Mesenchymal stem cell (in vitro differentiated cells and primary cell): ENCODE measurements around the gene CS.

Source experiments
- DNase-seq: peaks from one replicate; pipeline ENCODE4 v3.0.0-alpha.2; 2013
- H2AFZ ChIP-seq: one replicate; pipeline ENCODE4 v1.6.1; 2013; ENCODE audit warnings: low read depth, mild to moderate bottlenecking, control low read depth, inconsistent platforms, low read length, moderate library complexity
- H2AK5ac ChIP-seq: 2 replicates; pipeline ENCODE4 v1.6.1; 2013; ENCODE audit warnings: low read length, moderate library complexity, mild to moderate bottlenecking, inconsistent platforms; ENCODE audit not compliant: severe bottlenecking
- H2BK120ac ChIP-seq: one replicate; pipeline ENCODE4 v1.6.1; 2013; ENCODE audit warnings: low read depth, mild to moderate bottlenecking, inconsistent platforms, low read length, moderate library complexity
- H2BK12ac ChIP-seq, 2 experiments: one replicate each; pipeline ENCODE4 v1.6.1; 2013; ENCODE audit warnings: inconsistent platforms in 2 of 2, low read length in 2 of 2, mild to moderate bottlenecking in 2 of 2, moderate library complexity in 2 of 2, control low read depth in 1 of 2
- H2BK15ac ChIP-seq: one replicate; pipeline ENCODE4 v1.6.1; 2013; ENCODE audit warnings: mild to moderate bottlenecking, low read depth, inconsistent platforms; ENCODE audit not compliant: poor library complexity, severe bottlenecking
- H2BK5ac ChIP-seq: 2 replicates; pipeline ENCODE4 v1.6.1; 2013; ENCODE audit warnings: low read depth, mild to moderate bottlenecking, low read length, control low read depth, inconsistent platforms; ENCODE audit not compliant: poor library complexity, severe bottlenecking
- H3K14ac ChIP-seq, 2 experiments: one replicate each; pipeline ENCODE4 v1.6.1; 2013; ENCODE audit warnings: inconsistent platforms in 2 of 2, low read length in 2 of 2, control low read depth in 1 of 2, mild to moderate bottlenecking in 1 of 2, moderate library complexity in 1 of 2
- H3K18ac ChIP-seq, 2 experiments: one replicate each; pipeline ENCODE4 v1.6.1; 2013; ENCODE audit warnings: inconsistent platforms in 2 of 2, low read length in 2 of 2, control low read depth in 1 of 2, low read depth in 1 of 2, mild to moderate bottlenecking in 1 of 2
- H3K23ac ChIP-seq, 2 experiments: one replicate each; pipeline ENCODE4 v1.6.1; 2013; ENCODE audit warnings: inconsistent platforms in 2 of 2, low read length in 2 of 2, mild to moderate bottlenecking in 2 of 2, moderate library complexity in 2 of 2, control low read depth in 1 of 2
- H3K27ac ChIP-seq: 2 replicates; pipeline ENCODE4 v1.5.1; 2013; ENCODE audit warnings: mild to moderate bottlenecking, moderate library complexity, low read length, control low read depth, inconsistent platforms; ENCODE audit not compliant: poor library complexity, severe bottlenecking
- H3K27me3 ChIP-seq, 2 experiments: 2 replicates each; pipeline versions ENCODE4 v1.6.1 to v1.7.0; 2013; ENCODE audit warnings: low read length in 2 of 2, mild to moderate bottlenecking in 2 of 2, moderate library complexity in 2 of 2, control low read depth in 1 of 2, inconsistent platforms in 1 of 2; ENCODE audit not compliant: control insufficient read depth in 1 of 2, insufficient read depth in 1 of 2
- H3K36me3 ChIP-seq, 2 experiments: 2 replicates each; pipeline versions ENCODE4 v1.6.1 to v1.7.0; 2013; ENCODE audit warnings: low read length in 2 of 2, control low read depth in 1 of 2, inconsistent platforms in 1 of 2, low read depth in 1 of 2, mild to moderate bottlenecking in 1 of 2; ENCODE audit not compliant: insufficient read depth in 2 of 2, control insufficient read depth in 1 of 2
- H3K4ac ChIP-seq, 2 experiments: one replicate each; pipeline ENCODE4 v1.6.1; 2013; ENCODE audit warnings: inconsistent platforms in 2 of 2, low read length in 2 of 2, mild to moderate bottlenecking in 2 of 2, moderate library complexity in 2 of 2, control low read depth in 1 of 2, low read depth in 1 of 2
- H3K4me1 ChIP-seq: 2 replicates; pipeline ENCODE4 v1.6.1; 2013; ENCODE audit warnings: low read depth, low read length, control low read depth; ENCODE audit not compliant: control insufficient read depth, insufficient read depth
- H3K4me2 ChIP-seq: 2 replicates; pipeline ENCODE4 v1.6.1; 2013; ENCODE audit warnings: low read length, mild to moderate bottlenecking, inconsistent platforms; ENCODE audit not compliant: poor library complexity, severe bottlenecking
- H3K4me3 ChIP-seq, 2 experiments: 2 replicates each; pipeline versions ENCODE4 v1.5.1 to v1.7.0; 2013; ENCODE audit warnings: low read length in 2 of 2, mild to moderate bottlenecking in 2 of 2, control low read depth in 1 of 2, low read depth in 1 of 2; ENCODE audit not compliant: insufficient read depth in 1 of 2
- H3K79me1 ChIP-seq: replicated peaks from 2 replicates; pipeline ENCODE4 v1.6.1; 2013; ENCODE audit warnings: mild to moderate bottlenecking, control low read depth, low read length, inconsistent platforms; ENCODE audit not compliant: poor library complexity, severe bottlenecking
- H3K9ac ChIP-seq: 2 replicates; pipeline ENCODE4 v1.7.0; 2013; ENCODE audit warnings: mild to moderate bottlenecking, low read length, moderate library complexity
- H3K9me3 ChIP-seq: 2 replicates; pipeline ENCODE4 v1.7.0; 2013; ENCODE audit warnings: mild to moderate bottlenecking, low read length; ENCODE audit not compliant: control insufficient read depth
- H4K8ac ChIP-seq: one replicate; pipeline ENCODE4 v1.6.1; 2013; ENCODE audit warnings: inconsistent platforms, mild to moderate bottlenecking, low read length, moderate library complexity
- H4K91ac ChIP-seq: one replicate; pipeline ENCODE4 v1.6.1; 2013; ENCODE audit warnings: mild to moderate bottlenecking, low read length, inconsistent platforms
- WGBS: methylation state at CpG from one replicate; pipeline ENCODE4 v1.1.7; 2013; ENCODE audit warnings: mixed read lengths; 5-methylcytosine and 5-hydroxymethylcytosine counted together

Gene CS

DNA sequence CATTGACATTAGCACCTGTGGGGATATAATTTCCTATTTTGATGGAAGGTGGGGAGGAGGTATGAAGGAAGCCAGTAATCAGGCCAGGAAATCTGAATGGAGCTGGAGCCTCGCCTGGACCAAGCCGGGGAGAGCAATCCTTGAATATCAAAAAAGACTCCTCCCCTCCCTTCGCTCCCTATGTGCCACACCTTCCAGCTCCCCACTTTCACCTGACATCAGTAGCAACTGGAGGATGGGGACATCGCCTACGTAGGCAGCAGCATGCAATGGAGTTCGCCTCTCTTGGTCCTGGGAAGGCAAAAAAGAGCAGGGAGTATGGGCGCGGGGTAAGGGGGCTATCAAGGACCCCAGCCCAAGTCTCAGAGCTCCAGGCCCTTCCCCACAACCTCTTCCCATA lies 43.1 kb downstream of the CS start:
- Histone ChIP-seq H4K8ac (no peak overlapping the region), H3K4me3 (peak overlapping the region; percentile 70 to 97), H3K36me3 (peaks cover 38 to 48% of the 10 kb centered on the region in 2 experiments), H4K91ac (no peak overlapping the region), H3K4ac (peak overlapping the region in 1 of 2 experiments; percentile 14), H3K9ac (peak overlapping the region; percentile 92), H2AFZ (no peak overlapping the region), H3K27me3 (no peaks in the 10 kb centered on the region), H3K4me2 (peak overlapping the region; percentile 62), H3K18ac (peak overlapping the region in 1 of 2 experiments; percentile 49), H2BK15ac (no peak overlapping the region), H3K79me1 (peaks cover 27% of the 10 kb centered on the region), H3K27ac (peak overlapping the region; percentile 78), H2AK5ac (no peak overlapping the region), H3K14ac (peak overlapping the region in 1 of 2 experiments; percentile 23), H3K9me3 (no peaks in the 10 kb centered on the region), H2BK120ac (no peak overlapping the region), H2BK5ac (peak overlapping the region; percentile 1), H2BK12ac (no peak overlapping the region), H3K23ac (no peak overlapping the region), H3K4me1 (peaks cover 17% of the 10 kb centered on the region)
- no peak for DNase-seq
- 36% methylated on average over 3 of the region's 8 CpGs for WGBS

DNA sequence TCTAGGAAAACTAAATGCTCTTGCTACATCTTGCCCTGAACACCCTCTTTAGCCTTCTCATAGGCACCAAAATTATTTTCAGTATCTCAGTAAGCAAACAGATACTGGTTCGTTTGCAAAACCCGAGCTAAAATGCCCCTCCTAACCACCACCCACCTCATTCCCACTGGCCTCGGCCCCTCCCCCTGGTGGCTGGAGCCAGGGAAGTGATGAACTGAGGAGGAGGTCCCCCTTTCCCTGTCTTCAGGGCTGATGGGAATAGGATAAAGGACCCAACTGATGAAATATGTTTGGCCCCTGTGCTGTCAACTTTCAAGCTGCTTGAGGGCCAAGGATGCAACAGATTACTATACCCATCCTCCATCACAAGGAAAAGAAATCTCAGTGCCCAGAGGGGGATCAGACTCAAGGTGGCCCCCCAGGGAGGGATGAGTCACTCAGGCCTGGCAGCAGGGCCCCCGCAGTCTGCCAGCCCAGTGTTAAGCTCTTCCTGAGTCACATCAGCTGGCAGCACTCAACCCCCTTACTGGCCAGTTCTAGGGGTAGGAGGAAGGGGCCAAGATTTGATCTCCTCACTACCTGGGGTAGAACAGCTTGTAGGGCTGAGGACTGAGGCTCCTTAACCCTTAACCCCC lies 43.7 kb downstream of the CS start:
- peak overlapping the region; percentile 62 for H3K4me2 ChIP-seq
- no peak overlapping the region for H3K18ac ChIP-seq
- no peak overlapping the region for H2BK120ac ChIP-seq
- H3K4me1 ChIP-seq, result peaks cover 16% of the 10 kb centered on the region
- no peak overlapping the region for H3K23ac ChIP-seq
- no peak overlapping the region for H4K91ac ChIP-seq
- no peak overlapping the region for H3K4ac ChIP-seq
- H3K27ac ChIP-seq, result peak overlapping the region; percentile 78
- DNase-seq, result peak; percentile 28
- no peaks in the 10 kb centered on the region for H3K9me3 ChIP-seq
- H3K9ac ChIP-seq, result peak overlapping the region; percentile 92
- peak overlapping the region in 1 of 2 experiments; percentile 97 for H3K4me3 ChIP-seq
- H3K27me3 ChIP-seq, result no peaks in the 10 kb centered on the region
- H2AK5ac ChIP-seq, result no peak overlapping the region
- H2BK5ac ChIP-seq, result no peak overlapping the region
- H2BK15ac ChIP-seq, result no peak overlapping the region
- H2AFZ ChIP-seq, result no peak overlapping the region
- peaks cover 32% of the 10 kb centered on the region for H3K79me1 ChIP-seq
- H2BK12ac ChIP-seq, result no peak overlapping the region
- no peak overlapping the region for H4K8ac ChIP-seq
- 37% methylated on average over 2 of the region's 4 CpGs for WGBS
- no peak overlapping the region for H3K14ac ChIP-seq
- peaks cover 44 to 54% of the 10 kb centered on the region in 2 experiments for H3K36me3 ChIP-seq

DNA sequence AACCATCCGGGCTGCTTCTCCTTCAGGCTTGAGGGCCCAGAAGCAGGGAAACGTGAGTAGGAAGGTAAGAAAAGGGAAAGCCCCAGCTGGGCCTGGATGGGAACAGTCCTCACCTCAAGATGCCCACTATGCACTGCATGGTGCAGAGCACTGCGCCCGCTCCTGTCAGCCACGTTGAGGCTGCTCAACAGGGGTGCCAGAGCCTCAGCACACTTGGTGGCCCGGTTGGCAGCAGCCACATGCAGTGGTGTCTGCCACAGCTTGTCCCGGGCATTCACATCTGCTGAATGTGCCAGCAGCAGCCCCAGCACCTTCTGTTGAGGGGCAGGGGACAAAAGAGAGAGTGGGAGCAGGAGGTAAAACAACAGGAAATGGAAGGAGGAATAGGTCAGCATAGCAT lies 44.5 kb downstream of the CS start:
- H3K23ac ChIP-seq, result no peak overlapping the region
- H2BK12ac ChIP-seq, result no peak overlapping the region
- peaks cover 16% of the 10 kb centered on the region for H3K4me1 ChIP-seq
- H3K79me1 ChIP-seq, result peaks cover 32% of the 10 kb centered on the region
- no peak overlapping the region for H2BK15ac ChIP-seq
- no peaks in the 10 kb centered on the region for H3K27me3 ChIP-seq
- H2AK5ac ChIP-seq, result peak overlapping the region; percentile 5
- H3K36me3 ChIP-seq, result peaks cover 47 to 58% of the 10 kb centered on the region in 2 experiments
- H3K4me2 ChIP-seq, result no peak overlapping the region
- peak overlapping the region in 1 of 2 experiments; percentile 97 for H3K4me3 ChIP-seq
- no peak overlapping the region for H2BK5ac ChIP-seq
- no peak overlapping the region for H3K14ac ChIP-seq
- H3K9me3 ChIP-seq, result no peaks in the 10 kb centered on the region
- peak overlapping the region in 1 of 2 experiments; percentile 70 for H3K4ac ChIP-seq
- no peak overlapping the region for H3K27ac ChIP-seq
- 92% methylated on average over 7 of the region's 7 CpGs for WGBS
- H3K18ac ChIP-seq, result no peak overlapping the region
- peak overlapping the region; percentile 92 for H3K9ac ChIP-seq
- no peak overlapping the region for H2BK120ac ChIP-seq
- no peak overlapping the region for H4K8ac ChIP-seq
- no peak for DNase-seq
- no peak overlapping the region for H2AFZ ChIP-seq
- H4K91ac ChIP-seq, result no peak overlapping the region

DNA sequence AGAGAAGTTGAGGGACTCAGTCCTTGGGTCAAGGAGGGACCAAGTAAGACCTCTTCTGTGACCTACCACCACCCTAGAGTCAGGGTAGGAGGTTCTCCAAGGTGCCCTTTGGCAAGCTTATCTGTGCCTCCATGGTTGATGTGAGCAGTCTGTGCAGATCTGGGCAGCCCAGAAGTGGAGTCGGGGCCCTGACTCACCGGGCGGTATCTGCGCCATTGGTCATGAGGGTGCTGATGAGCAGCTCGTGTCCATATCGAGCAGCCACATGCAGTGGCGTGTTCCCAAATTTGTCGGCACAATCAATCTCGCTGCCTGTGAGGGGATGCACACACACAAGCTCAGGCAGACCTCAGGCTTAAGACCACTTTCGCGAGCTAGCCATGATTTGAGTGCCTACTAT lies 47.0 kb downstream of the CS start:
- DNase-seq, result no peak
- peaks cover 14% of the 10 kb centered on the region for H3K4me1 ChIP-seq
- no peak overlapping the region for H3K23ac ChIP-seq
- H2BK15ac ChIP-seq, result no peak overlapping the region
- peaks cover 68 to 82% of the 10 kb centered on the region in 2 experiments for H3K36me3 ChIP-seq
- no peak overlapping the region for H4K91ac ChIP-seq
- H2AK5ac ChIP-seq, result no peak overlapping the region
- no peak overlapping the region for H3K4me2 ChIP-seq
- WGBS, result 98% methylated on average over 11 of the region's 11 CpGs
- H2BK120ac ChIP-seq, result no peak overlapping the region
- no peak overlapping the region for H3K18ac ChIP-seq
- no peak overlapping the region for H4K8ac ChIP-seq
- H3K79me1 ChIP-seq, result peaks cover 44% of the 10 kb centered on the region
- no peak overlapping the region for H3K27ac ChIP-seq
- H2AFZ ChIP-seq, result no peak overlapping the region
- no peaks in the 10 kb centered on the region for H3K9me3 ChIP-seq
- H2BK5ac ChIP-seq, result no peak overlapping the region
- no peak overlapping the region for H3K14ac ChIP-seq
- no peak overlapping the region for H3K4ac ChIP-seq
- no peak overlapping the region for H3K4me3 ChIP-seq
- H3K9ac ChIP-seq, result no peak overlapping the region
- H3K27me3 ChIP-seq, result no peaks in the 10 kb centered on the region
- H2BK12ac ChIP-seq, result no peak overlapping the region
